ENCODE measurements around the gene CLUH.

- no peak for TF ChIP-seq EZH2 (IDR thresholded peaks at IDR 0.05; ENCODE audit: low read length)
- TF ChIP-seq, protein P1, sequence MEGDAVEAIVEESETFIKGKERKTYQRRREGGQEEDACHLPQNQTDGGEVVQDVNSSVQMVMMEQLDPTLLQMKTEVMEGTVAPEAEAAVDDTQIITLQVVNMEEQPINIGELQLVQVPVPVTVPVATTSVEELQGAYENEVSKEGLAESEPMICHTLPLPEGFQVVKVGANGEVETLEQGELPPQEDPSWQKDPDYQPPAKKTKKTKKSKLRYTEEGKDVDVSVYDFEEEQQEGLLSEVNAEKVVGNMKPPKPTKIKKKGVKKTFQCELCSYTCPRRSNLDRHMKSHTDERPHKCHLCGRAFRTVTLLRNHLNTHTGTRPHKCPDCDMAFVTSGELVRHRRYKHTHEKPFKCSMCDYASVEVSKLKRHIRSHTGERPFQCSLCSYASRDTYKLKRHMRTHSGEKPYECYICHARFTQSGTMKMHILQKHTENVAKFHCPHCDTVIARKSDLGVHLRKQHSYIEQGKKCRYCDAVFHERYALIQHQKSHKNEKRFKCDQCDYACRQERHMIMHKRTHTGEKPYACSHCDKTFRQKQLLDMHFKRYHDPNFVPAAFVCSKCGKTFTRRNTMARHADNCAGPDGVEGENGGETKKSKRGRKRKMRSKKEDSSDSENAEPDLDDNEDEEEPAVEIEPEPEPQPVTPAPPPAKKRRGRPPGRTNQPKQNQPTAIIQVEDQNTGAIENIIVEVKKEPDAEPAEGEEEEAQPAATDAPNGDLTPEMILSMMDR (optimal IDR thresholded peaks at IDR 0.05 in 1 of 3, IDR thresholded peaks at IDR 0.05 in 1 of 3, conservative IDR thresholded peaks at IDR 0.05 in 1 of 3; ENCODE audit: extremely low read depth in 1 of 3, insufficient read depth in 2 of 3, low read length in 3 of 3): no peak
Observed at GRCh38 chr17:2758870-2759269, 47.3 kb upstream of the CLUH start.

All from keratinocyte (primary cell).